DND-41 (cell line): Measurements from ENCODE around the gene MAPRE3.

Experiments used
- ATAC-seq: fragments of 200-7000 bp; cut with Tn5 transposase; 3 replicates; pipeline ENCODE4 v1.9.1; 2021; ENCODE audit warnings: low read depth; ENCODE audit not compliant: insufficient read depth
- DNase-seq: peaks from one replicate; pipeline ENCODE4 v3.0.0-alpha.2; 2020
- H2AFZ ChIP-seq: 2 replicates; pipeline ENCODE4 v1.6.0; 2012; ENCODE audit warnings: low read depth, low read length
- H3K27ac ChIP-seq: 2 replicates; pipeline ENCODE4 v1.5.1; 2012; ENCODE audit warnings: low read length, inconsistent platforms
- H3K27me3 ChIP-seq: fragments of 200-600 bp; sonication (generic); 2 replicates; pipeline ENCODE4 v1.6.0; 2012; ENCODE audit warnings: low read length, mild to moderate bottlenecking, inconsistent platforms; ENCODE audit not compliant: insufficient read depth, poor library complexity
- H3K36me3 ChIP-seq: 2 replicates; pipeline ENCODE4 v1.5.1; 2012; ENCODE audit warnings: low read length, inconsistent platforms; ENCODE audit not compliant: insufficient read depth
- H3K4me1 ChIP-seq: 2 replicates; pipeline ENCODE4 v1.5.1; 2012; ENCODE audit warnings: mild to moderate bottlenecking, low read length; ENCODE audit not compliant: insufficient read depth
- H3K4me2 ChIP-seq: 2 replicates; pipeline ENCODE4 v1.6.0; 2012; ENCODE audit warnings: mild to moderate bottlenecking, moderate library complexity, low read length, inconsistent platforms; ENCODE audit not compliant: insufficient read depth
- H3K4me3 ChIP-seq, 2 experiments: fragments of 200-600 bp in 1 of 2; shearing (Covaris generic) in 1 of 2; 2 replicates each; pipeline ENCODE4 v1.5.1; 2012 to 2016; ENCODE audit warnings: inconsistent platforms in 2 of 2, low read length in 2 of 2, mild to moderate bottlenecking in 2 of 2, low read depth in 1 of 2, moderate library complexity in 1 of 2
- H3K79me2 ChIP-seq: 2 replicates; pipeline ENCODE4 v1.6.0; 2012; ENCODE audit warnings: low read length, inconsistent platforms; ENCODE audit not compliant: insufficient read depth
- H3K9ac ChIP-seq: 2 replicates; pipeline ENCODE4 v1.6.0; 2012; ENCODE audit warnings: low read depth, mild to moderate bottlenecking, inconsistent platforms, low read length, moderate library complexity
- H3K9me3 ChIP-seq: 2 replicates; pipeline ENCODE4 v1.5.1; 2012; ENCODE audit warnings: low read length, moderate library complexity, mild to moderate bottlenecking, inconsistent platforms; ENCODE audit not compliant: insufficient read depth, severe bottlenecking
- H4K20me1 ChIP-seq: 2 replicates; pipeline ENCODE4 v1.6.0; 2012; ENCODE audit warnings: low read length; ENCODE audit not compliant: insufficient read depth
- CTCF ChIP-seq: IDR thresholded peaks from 2 replicates; pipeline ENCODE4 v1.5.1; 2012; ENCODE audit warnings: borderline replicate concordance, low read length, moderate library complexity, mild to moderate bottlenecking; ENCODE audit not compliant: poor library complexity, severe bottlenecking; ENCODE audit errors: extremely low read depth
- EZH2 ChIP-seq: IDR thresholded peaks from 3 replicates; pipeline ENCODE4 v1.6.1; 2012; ENCODE audit warnings: borderline replicate concordance, low read depth, mild to moderate bottlenecking, moderate library complexity, low read length, inconsistent platforms; ENCODE audit not compliant: severe bottlenecking

MAPRE3 gene

GRCh38 chr2:27016801-27017325 is 46.4 kb downstream of the MAPRE3 start:
- Histone ChIP-seq H3K36me3 (no peaks in the 10 kb centered on the region), H3K4me1 (peaks cover 5% of the 10 kb centered on the region), H3K9ac (no peak overlapping the region), H2AFZ (no peak overlapping the region), H4K20me1 (no peaks in the 10 kb centered on the region), H3K4me2 (no peak overlapping the region), H3K27me3 (peaks cover 5% of the 10 kb centered on the region), H3K79me2 (no peaks in the 10 kb centered on the region), H3K4me3 (no peak overlapping the region), H3K9me3 (no peaks in the 10 kb centered on the region), H3K27ac (no peak overlapping the region)
- peak; percentile 66 for DNase-seq
- peak; percentile 77 for TF ChIP-seq CTCF
- TF ChIP-seq EZH2 = no peak
- ATAC-seq = peak; percentile 85

GRCh38 chr2:27018142-27018541 is 47.7 kb downstream of the MAPRE3 start:
- H3K4me1 ChIP-seq = peaks cover 5% of the 10 kb centered on the region
- H3K27ac ChIP-seq = no peak overlapping the region
- ATAC-seq (no peak), DNase-seq (no peak)
- H3K4me2 ChIP-seq = no peak overlapping the region
- no peak overlapping the region for H3K4me3 ChIP-seq
- H3K27me3 ChIP-seq = peaks cover 5% of the 10 kb centered on the region
- no peak overlapping the region for H3K9ac ChIP-seq
- no peaks in the 10 kb centered on the region for H3K36me3 ChIP-seq
- no peaks in the 10 kb centered on the region for H4K20me1 ChIP-seq
- H3K9me3 ChIP-seq = no peaks in the 10 kb centered on the region
- H2AFZ ChIP-seq = no peak overlapping the region
- H3K79me2 ChIP-seq = no peaks in the 10 kb centered on the region
- no peak for TF ChIP-seq EZH2
- TF ChIP-seq CTCF = no peak

GRCh38 chr2:27019459-27019858 is 49.0 kb downstream of the MAPRE3 start:
- Histone ChIP-seq H3K36me3 (no peaks in the 10 kb centered on the region; the same call in 1 of the 2 replicates), H3K9ac (no peak overlapping the region), H3K4me2 (no peak overlapping the region), H3K4me3 (no peak overlapping the region), H3K4me1 (peaks cover 5% of the 10 kb centered on the region), H2AFZ (no peak overlapping the region), H4K20me1 (no peaks in the 10 kb centered on the region), H3K9me3 (no peaks in the 10 kb centered on the region), H3K27me3 (no peaks in the 10 kb centered on the region), H3K27ac (no peak overlapping the region), H3K79me2 (no peaks in the 10 kb centered on the region)
- no peak for TF ChIP-seq CTCF
- no peak for TF ChIP-seq EZH2
- no peak for DNase-seq
- ATAC-seq = no peak
